Dendritic cell treated with granulocyte-macrophage colony-stimulating factor and Interleukin-4, amounts not matched to agents 40 ng/mL and 50 ng/mL, for 4 days (primary cell): ENCODE data around the gene CNST.
"Not testable (repeated sequence)": the region's sequence is repeated elsewhere in the genome, so short reads cannot be mapped to it uniquely, and the experiment has no call there.

Source experiments
- H3K27ac Mint-ChIP-seq: one replicate; pipeline ENCODE4 v1.8.0; 2022; ENCODE audit warnings: mild to moderate bottlenecking, mixed read lengths
- H3K27me3 Mint-ChIP-seq: one replicate; pipeline ENCODE4 v1.8.0; 2022; ENCODE audit warnings: mild to moderate bottlenecking, mixed read lengths
- H3K36me3 Mint-ChIP-seq: one replicate; pipeline ENCODE4 v1.8.0; 2022; ENCODE audit warnings: low read depth, mixed read lengths
- H3K4me1 Mint-ChIP-seq: one replicate; pipeline ENCODE4 v1.8.0; 2022; ENCODE audit warnings: low read depth, mixed read lengths
- H3K4me3 Mint-ChIP-seq: one replicate; pipeline ENCODE4 v1.8.0; 2022; ENCODE audit warnings: mild to moderate bottlenecking, moderate library complexity, mixed read lengths
- H3K9me3 Mint-ChIP-seq: one replicate; pipeline ENCODE4 v1.8.0; 2022; ENCODE audit warnings: mixed read lengths
- intact Hi-C: fragments of 100-400 bp; cut with micrococcal nuclease; formaldehyde crosslinking; loops from one replicate; pipeline ENCODE4 v1.15.0; 2022

The CNST gene

DNA sequence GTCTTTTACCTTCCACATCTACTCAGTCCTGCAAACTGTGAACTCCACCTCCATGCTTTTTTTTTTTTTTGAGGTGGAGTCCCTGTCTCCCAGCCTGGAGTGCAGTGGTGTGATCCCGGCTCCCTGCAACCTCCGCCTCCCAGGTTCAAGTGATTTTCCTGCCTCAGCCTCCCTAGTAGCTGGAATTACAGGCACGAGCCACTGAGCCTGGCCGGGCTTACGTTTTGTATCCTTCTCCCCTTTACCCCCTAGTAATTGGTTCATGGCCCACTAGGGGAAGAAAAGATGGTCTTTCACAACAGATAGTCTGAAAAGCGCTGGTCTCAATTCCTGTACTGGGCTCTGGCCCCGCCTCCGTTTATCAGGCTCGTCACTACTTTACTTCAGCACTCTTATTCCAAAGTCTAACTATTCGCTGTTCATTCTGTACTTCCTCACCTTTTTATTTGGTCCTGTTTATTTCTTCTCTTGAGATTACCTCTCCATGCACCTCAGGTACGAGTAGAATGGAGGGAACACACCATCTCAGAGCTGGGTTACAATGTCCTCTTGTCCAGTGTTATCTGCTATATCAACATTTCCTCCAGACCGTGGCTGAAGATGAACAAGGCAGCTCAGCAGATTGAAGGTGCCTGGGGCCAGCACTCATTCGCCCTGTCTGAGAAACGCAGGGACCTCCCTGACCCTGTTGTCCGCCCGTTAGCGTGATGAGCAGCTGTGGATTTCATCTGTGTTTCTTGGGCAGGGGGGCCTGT, 16.2 kb downstream of the CNST start:
- Mint-ChIP-seq H3K27ac (peak overlapping the region; percentile 15), H3K4me3 (no peak overlapping the region), H3K9me3 (no peaks in the 10 kb centered on the region), H3K4me1 (peaks cover 56% of the 10 kb centered on the region), H3K27me3 (no peaks in the 10 kb centered on the region), H3K36me3 (peaks cover 24% of the 10 kb centered on the region)
- intact Hi-C loops = no loop called here

DNA sequence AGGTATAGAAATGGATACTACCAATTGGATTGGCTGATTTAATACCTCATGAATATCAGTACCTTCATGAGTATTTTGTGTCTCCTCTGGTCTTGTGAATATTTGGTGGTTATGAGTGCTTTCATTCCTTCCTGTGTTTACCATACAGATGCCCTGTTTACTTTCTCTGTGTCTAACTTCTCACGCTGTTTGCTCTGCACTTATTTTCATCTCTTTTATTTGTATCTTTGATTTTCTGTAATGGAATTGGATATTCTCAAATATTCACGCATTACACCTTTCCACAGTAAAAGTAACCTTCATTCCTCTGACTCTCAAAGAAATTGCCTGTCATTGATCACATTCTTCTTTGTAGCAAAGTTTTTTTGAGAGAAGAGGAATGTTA, 16.8 kb downstream of the CNST start:
- Mint-ChIP-seq H3K27ac (no peak overlapping the region), H3K27me3 (no peaks in the 10 kb centered on the region), H3K9me3 (no peaks in the 10 kb centered on the region), H3K4me1 (peaks cover 56% of the 10 kb centered on the region), H3K36me3 (peaks cover 24% of the 10 kb centered on the region), H3K4me3 (no peak overlapping the region)
- intact Hi-C loops = no loop called here

DNA sequence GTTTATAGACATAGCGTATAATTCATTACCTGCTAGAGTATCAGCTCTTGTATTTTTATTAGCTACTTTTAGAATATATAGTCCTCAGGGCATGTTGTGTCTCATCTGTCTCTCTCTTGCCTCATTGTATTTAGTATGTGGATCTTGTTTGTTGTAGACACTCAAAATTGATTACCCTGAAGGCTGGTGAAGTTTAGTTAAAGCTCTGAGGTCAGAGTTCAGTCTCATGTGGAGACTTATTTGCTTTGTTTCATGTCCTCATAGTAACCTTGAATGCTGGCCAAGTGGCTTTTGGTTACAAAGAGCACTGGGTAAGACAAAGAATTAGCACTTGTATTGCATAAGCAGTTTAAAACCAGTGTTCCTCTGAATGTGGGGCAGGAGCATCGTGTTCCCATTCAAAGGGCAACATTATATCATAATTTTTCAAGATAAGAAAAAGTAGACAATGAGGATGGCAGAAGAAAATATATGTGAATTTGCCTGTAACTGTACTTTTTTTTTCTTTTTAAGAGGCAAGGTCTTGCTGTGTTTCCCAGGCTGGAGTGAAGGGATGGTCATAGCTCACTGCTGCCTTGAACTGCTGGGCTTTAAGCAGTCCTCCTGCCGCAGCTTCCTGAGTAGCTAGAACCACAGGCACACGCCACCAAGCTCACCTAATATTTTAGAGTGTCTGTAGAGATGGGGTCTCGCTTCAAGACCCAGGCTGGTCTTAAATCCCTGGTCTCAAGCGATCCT, 17.4 kb downstream of the CNST start:
- H3K4me1 Mint-ChIP-seq = peaks cover 51% of the 10 kb centered on the region
- H3K9me3 Mint-ChIP-seq = no peaks in the 10 kb centered on the region
- H3K27me3 Mint-ChIP-seq = no peaks in the 10 kb centered on the region
- no peak overlapping the region for H3K27ac Mint-ChIP-seq
- no peak overlapping the region for H3K4me3 Mint-ChIP-seq
- intact Hi-C loops = no loop called here
- H3K36me3 Mint-ChIP-seq = peaks cover 24% of the 10 kb centered on the region

GRCh38 chr1:246587032-246587431, 20.8 kb downstream of the CNST start:
- H3K4me1 Mint-ChIP-seq = peaks cover 27% of the 10 kb centered on the region
- no peak overlapping the region for H3K4me3 Mint-ChIP-seq
- H3K27me3 Mint-ChIP-seq = no peaks in the 10 kb centered on the region
- H3K36me3 Mint-ChIP-seq = peaks cover 43% of the 10 kb centered on the region
- H3K27ac Mint-ChIP-seq = no peak overlapping the region
- peaks cover 9% of the 10 kb centered on the region for H3K9me3 Mint-ChIP-seq
- intact Hi-C loops = no loop called here

DNA sequence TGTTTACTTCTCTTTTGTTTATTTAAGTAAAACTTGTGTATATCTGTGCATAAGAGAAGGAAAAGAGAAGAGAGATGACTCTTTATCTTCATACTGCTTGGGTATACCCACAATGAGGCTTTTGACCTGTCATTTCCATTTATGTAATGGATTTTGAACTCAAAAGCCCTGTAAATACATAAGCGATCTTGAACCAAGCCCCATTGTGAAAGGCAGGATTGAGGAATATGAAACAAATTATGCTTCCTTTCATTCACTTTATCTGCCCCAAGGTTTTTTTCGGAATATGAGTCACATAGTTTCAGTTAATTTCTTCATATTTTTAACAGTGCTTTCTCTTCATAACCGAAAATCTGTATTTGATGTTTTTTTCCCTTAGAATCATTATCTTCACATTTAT, 21.4 kb downstream of the CNST start:
- Mint-ChIP-seq H3K27me3 (no peaks in the 10 kb centered on the region), H3K4me3 (peak overlapping the region; percentile 21), H3K36me3 (peaks cover 49% of the 10 kb centered on the region), H3K9me3 (peaks cover 9% of the 10 kb centered on the region), H3K27ac (peak overlapping the region; percentile 63), H3K4me1 (peaks cover 22% of the 10 kb centered on the region)
- intact Hi-C loops = no loop called here

DNA sequence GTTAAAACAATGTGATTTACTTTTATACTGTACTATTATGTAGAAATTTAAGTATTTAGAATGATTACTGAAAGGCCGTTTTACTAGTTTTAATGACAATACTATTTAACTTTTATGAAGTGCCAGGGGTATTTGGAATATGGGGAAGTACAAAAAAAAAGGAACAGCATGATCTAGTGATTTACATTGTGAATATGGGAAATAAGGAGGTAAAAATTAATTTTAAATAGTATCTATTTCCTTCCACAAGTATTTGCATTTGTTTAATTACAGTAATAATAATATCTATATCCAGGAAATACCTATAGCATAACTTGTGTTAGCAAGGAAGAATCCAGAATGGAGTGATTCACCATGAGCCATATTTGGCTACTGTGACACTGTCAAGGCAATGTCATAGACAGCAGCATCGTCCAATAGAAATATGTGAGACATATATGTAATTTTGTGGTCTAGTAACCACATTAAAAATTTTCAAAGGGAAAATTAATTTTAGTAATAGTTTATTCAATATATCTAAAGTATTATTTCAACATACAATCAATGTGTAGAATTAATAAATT, 22.0 kb downstream of the CNST start:
- peak overlapping the region; percentile 63 for H3K27ac Mint-ChIP-seq
- H3K27me3 Mint-ChIP-seq = no peaks in the 10 kb centered on the region
- peaks cover 9% of the 10 kb centered on the region for H3K9me3 Mint-ChIP-seq
- no peak overlapping the region for H3K4me3 Mint-ChIP-seq
- peaks cover 15% of the 10 kb centered on the region for H3K4me1 Mint-ChIP-seq
- peaks cover 45% of the 10 kb centered on the region for H3K36me3 Mint-ChIP-seq
- intact Hi-C loops = no loop called here

DNA sequence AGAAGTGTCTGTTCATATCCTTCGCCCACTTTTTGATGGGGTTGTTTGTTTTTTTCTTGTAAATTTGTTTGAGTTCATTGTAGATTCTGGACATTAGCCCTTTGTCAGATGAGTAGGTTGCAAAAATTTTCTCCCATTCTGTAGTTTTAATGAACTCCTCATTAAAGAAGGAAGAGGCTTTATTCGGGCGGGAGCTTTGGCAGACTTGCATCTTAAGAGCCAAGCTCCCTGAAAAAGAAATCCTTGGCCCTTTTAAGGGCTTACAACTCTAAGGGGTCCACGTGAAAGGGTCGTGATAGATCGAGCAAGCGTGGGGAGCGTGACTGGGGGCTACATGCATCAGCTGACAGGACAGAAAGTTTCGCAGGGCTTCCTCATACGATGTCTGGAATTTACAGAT, 23.7 kb downstream of the CNST start:
- H3K9me3 Mint-ChIP-seq, H3K27ac Mint-ChIP-seq: not testable (repeated sequence)
- H3K36me3 Mint-ChIP-seq = peaks cover 35% of the 10 kb centered on the region

GRCh38 chr1:246591047-246591446, 24.8 kb downstream of the CNST start:
- Mint-ChIP-seq H3K4me3 (no peak overlapping the region), H3K9me3 (peaks cover 9% of the 10 kb centered on the region), H3K4me1 (peaks cover 7% of the 10 kb centered on the region), H3K27me3 (no peaks in the 10 kb centered on the region), H3K36me3 (peaks cover 38% of the 10 kb centered on the region), H3K27ac (no peak overlapping the region)
- intact Hi-C loops = no loop called here

More for the DNA sequence above, 23.7 kb downstream of the CNST start:
- intact Hi-C loops, H3K4me1 Mint-ChIP-seq, H3K27me3 Mint-ChIP-seq, H3K4me3 Mint-ChIP-seq: not testable (repeated sequence)

- H3K36me3 Mint-ChIP-seq = peaks cover 38% of the 10 kb centered on the region
- intact Hi-C loops = no loop called here
- no peaks in the 10 kb centered on the region for H3K27me3 Mint-ChIP-seq
- no peak overlapping the region for H3K4me3 Mint-ChIP-seq
- H3K4me1 Mint-ChIP-seq = peaks cover 7% of the 10 kb centered on the region
- peaks cover 9% of the 10 kb centered on the region for H3K9me3 Mint-ChIP-seq
- no peak overlapping the region for H3K27ac Mint-ChIP-seq
These were observed 25.2 kb downstream of the CNST start for GRCh38 chr1:246591504-246591903.

DNA sequence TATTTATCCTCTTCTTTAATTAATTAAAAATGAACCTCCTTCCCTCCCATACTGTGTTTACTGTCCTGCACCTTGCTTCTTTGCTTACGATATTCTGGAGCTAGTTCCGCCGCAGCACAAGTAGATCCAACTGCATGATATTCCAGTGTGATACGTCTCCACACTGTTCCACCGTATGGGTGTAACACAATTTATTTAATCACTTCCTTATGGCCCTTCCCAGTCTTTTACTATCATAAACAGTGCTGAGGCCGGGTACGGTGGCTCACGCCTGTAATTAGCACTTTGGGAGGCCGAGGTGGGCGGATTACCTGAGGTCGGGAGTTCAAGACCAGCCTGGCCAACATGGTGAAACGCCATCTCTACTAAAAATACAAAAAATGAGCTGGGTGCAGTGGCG, 25.7 kb downstream of the CNST start:
- peaks cover 38% of the 10 kb centered on the region for H3K36me3 Mint-ChIP-seq
- H3K4me1 Mint-ChIP-seq = peaks cover 7% of the 10 kb centered on the region

GRCh38 chr1:246592695-246593094, 26.4 kb downstream of the CNST start:
- Mint-ChIP-seq H3K27ac (no peak overlapping the region), H3K9me3 (peaks cover 9% of the 10 kb centered on the region), H3K4me1 (peaks cover 4% of the 10 kb centered on the region), H3K27me3 (no peaks in the 10 kb centered on the region), H3K36me3 (peaks cover 38% of the 10 kb centered on the region), H3K4me3 (no peak overlapping the region)
- intact Hi-C loops = no loop called here

More for the DNA sequence above, 25.7 kb downstream of the CNST start:
- H3K4me3 Mint-ChIP-seq = no peak overlapping the region
- intact Hi-C loops = no loop called here
- H3K9me3 Mint-ChIP-seq = peaks cover 9% of the 10 kb centered on the region
- H3K27me3 Mint-ChIP-seq = no peaks in the 10 kb centered on the region
- H3K27ac Mint-ChIP-seq = no peak overlapping the region

DNA sequence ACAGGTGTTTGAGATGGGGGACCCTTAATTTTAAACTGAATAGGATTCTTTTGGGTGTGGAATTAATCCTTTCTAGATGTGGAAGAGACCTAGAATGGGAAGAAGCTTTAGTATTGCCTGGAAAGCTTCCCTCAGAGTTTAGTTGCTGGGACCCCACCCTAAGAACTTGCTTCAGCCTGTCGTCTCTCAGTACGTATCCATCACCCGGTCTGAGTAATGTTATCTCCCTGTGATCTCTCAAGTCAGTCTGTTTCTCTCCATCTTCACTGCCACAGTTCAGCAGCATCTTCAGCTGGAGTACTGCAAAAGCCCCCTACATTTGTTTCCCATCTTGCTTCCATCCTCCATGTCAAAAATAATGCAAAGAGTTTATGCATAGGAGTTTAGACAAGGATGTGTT, 28.9 kb downstream of the CNST start:
- peaks cover 3% of the 10 kb centered on the region for H3K9me3 Mint-ChIP-seq
- H3K36me3 Mint-ChIP-seq = peaks cover 32% of the 10 kb centered on the region
- H3K27me3 Mint-ChIP-seq = no peaks in the 10 kb centered on the region
- no peak overlapping the region for H3K4me3 Mint-ChIP-seq
- intact Hi-C loops = no loop called here
- no peak overlapping the region for H3K27ac Mint-ChIP-seq
- H3K4me1 Mint-ChIP-seq = peaks cover 8% of the 10 kb centered on the region

DNA sequence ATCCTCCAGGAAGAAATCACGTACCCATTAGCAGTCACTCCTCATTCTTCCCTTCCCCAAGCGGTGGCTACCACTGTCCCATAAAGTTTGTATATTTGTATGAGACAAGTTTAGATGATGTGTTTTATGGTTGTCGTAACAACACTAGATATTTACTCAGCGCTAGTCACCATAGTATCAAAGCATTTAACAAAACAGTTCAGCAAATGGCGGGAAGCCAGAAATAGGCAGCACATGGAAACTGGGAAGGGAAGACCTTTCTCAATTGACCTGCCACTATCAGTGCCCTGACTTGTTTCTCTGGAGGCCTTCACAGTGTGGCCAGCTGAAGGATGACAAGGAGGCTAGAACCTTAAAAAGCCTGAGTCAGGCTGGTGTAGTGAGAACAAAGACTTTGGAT, 31.1 kb downstream of the CNST start:
- intact Hi-C loops = no loop called here
- H3K36me3 Mint-ChIP-seq = peaks cover 16% of the 10 kb centered on the region
- H3K27ac Mint-ChIP-seq = no peak overlapping the region

GRCh38 chr1:246597971-246598370, 31.7 kb downstream of the CNST start:
- H3K4me3 Mint-ChIP-seq = no peak overlapping the region
- intact Hi-C loops = no loop called here
- no peak overlapping the region for H3K27ac Mint-ChIP-seq
- no peaks in the 10 kb centered on the region for H3K9me3 Mint-ChIP-seq
- H3K4me1 Mint-ChIP-seq = peaks cover 8% of the 10 kb centered on the region
- no peaks in the 10 kb centered on the region for H3K27me3 Mint-ChIP-seq
- peaks cover 12% of the 10 kb centered on the region for H3K36me3 Mint-ChIP-seq

More for the DNA sequence above, 31.1 kb downstream of the CNST start:
- H3K4me1 Mint-ChIP-seq = peaks cover 8% of the 10 kb centered on the region
- no peak overlapping the region for H3K4me3 Mint-ChIP-seq
- no peaks in the 10 kb centered on the region for H3K9me3 Mint-ChIP-seq
- H3K27me3 Mint-ChIP-seq = no peaks in the 10 kb centered on the region
